CD4-positive, alpha-beta T cell (primary cell): ENCODE measurements around the gene SYNGAP1. TPM values are rescaled to one million over a fixed set of nuclear protein-coding genes. Genes with fewer than 3 reads are reported as not detected.
A peak's percentile ranks its signal among the peaks of the same experiment; 100 is the strongest.

Experiments used
- ATAC-seq: fragments of 200-7000 bp; cut with Tn5 transposase; one replicate; pipeline ENCODE4 v1.10.0; 2022; ENCODE audit warnings: mild to moderate bottlenecking; ENCODE audit not compliant: poor library complexity
- CTCF ChIA-PET: fragments of 350-600 bp; sonication (Branson Sonifier 250); formaldehyde crosslinking; loops from one replicate; lab custom pipeline; 2021; ENCODE audit warnings: antibody characterized with exemption, inconsistent platforms; lab: Charles Lee
- POLR2A ChIA-PET: fragments of 350-600 bp; sonication (Branson Sonifier 250); formaldehyde crosslinking; loops from one replicate; lab custom pipeline; 2021; ENCODE audit warnings: antibody characterized with exemption, inconsistent platforms; lab: Charles Lee
- DNase-seq, 14 experiments: peaks; one replicate each; pipeline ENCODE4 v3.0.0-alpha.2; 2013 to 2020; ENCODE audit warnings: mixed read lengths in 2 of 14
- H3K27ac ChIP-seq, 2 donors: one replicate each; pipeline versions ENCODE4 v1.5.1 to v1.7.0; 2013; ENCODE audit warnings: low read length in 2 of 2, low read depth in 1 of 2, mild to moderate bottlenecking in 1 of 2
- H3K27me3 ChIP-seq, 2 experiments: 1 replicate in 1 of 2; 2 replicates in 1 of 2; pipeline versions ENCODE4 v1.6.1 to v1.7.0; 2013; ENCODE audit warnings: low read length in 2 of 2, control low read depth in 1 of 2, mild to moderate bottlenecking in 1 of 2, moderate library complexity in 1 of 2; ENCODE audit not compliant: insufficient read depth in 2 of 2, control insufficient read depth in 1 of 2
- H3K36me3 ChIP-seq: one replicate; pipeline ENCODE4 v1.6.1; 2013; ENCODE audit warnings: low read length, control low read depth; ENCODE audit not compliant: insufficient read depth
- H3K4me1 ChIP-seq: one replicate; pipeline ENCODE4 v1.6.1; 2013; ENCODE audit warnings: low read length, control low read depth; ENCODE audit not compliant: insufficient read depth
- H3K4me3 ChIP-seq: one replicate; pipeline ENCODE4 v1.5.1; 2013; ENCODE audit warnings: mild to moderate bottlenecking, low read length, moderate library complexity
- H3K9me3 ChIP-seq, 2 experiments: 1 replicate in 1 of 2; 2 replicates in 1 of 2; pipeline versions ENCODE4 v1.6.1 to v1.7.0; 2013; ENCODE audit warnings: low read length in 2 of 2, mild to moderate bottlenecking in 2 of 2, control low read depth in 1 of 2, moderate library complexity in 1 of 2; ENCODE audit not compliant: control insufficient read depth in 1 of 2, insufficient read depth in 1 of 2
- H3K27ac Mint-ChIP-seq: one replicate; pipeline ENCODE4 v1.8.0; 2020; ENCODE audit warnings: mixed read lengths
- H3K27me3 Mint-ChIP-seq: one replicate; pipeline ENCODE4 v1.8.0; 2021; ENCODE audit warnings: mixed read lengths
- H3K36me3 Mint-ChIP-seq: one replicate; pipeline ENCODE4 v1.8.0; 2021; ENCODE audit warnings: low read depth, mixed read lengths
- H3K4me1 Mint-ChIP-seq: one replicate; pipeline ENCODE4 v1.8.0; 2021; ENCODE audit warnings: low read depth, mixed read lengths
- H3K4me3 Mint-ChIP-seq: one replicate; pipeline ENCODE4 v1.8.0; 2020; ENCODE audit warnings: mild to moderate bottlenecking, mixed read lengths
- H3K9me3 Mint-ChIP-seq: one replicate; pipeline ENCODE4 v1.8.0; 2020; ENCODE audit warnings: mixed read lengths
- intact Hi-C, 2 experiments: fragments of 100-400 bp; cut with DNase I in 1 of 2; cut with micrococcal nuclease in 1 of 2; formaldehyde crosslinking; loops; one replicate each; pipeline versions ENCODE4 v1.15.1 to v1.9.0; 2023 to 2025; cut with DNase I, micrococcal nuclease
- total RNA-seq, 174 experiments: library from RNA in 2 of 174; stranded (reverse) in 2 of 174; gene quantifications; one replicate each; pipeline ENCODE4 v1.2.3 and lab custom pipeline; 2021 to 2026
- TF ChIP-seq, protein P1 (sequence below): fragments of 200-600 bp; IDR thresholded peaks from one replicate; pipeline ENCODE4 v1.8.0; 2022; ENCODE audit warnings: antibody characterized with exemption, mild to moderate bottlenecking

SYNGAP1 gene
- total RNA-seq, 2 experiments from 2014 or later, result 62.4 to 63.8 TPM

- TF ChIP-seq, protein P1, sequence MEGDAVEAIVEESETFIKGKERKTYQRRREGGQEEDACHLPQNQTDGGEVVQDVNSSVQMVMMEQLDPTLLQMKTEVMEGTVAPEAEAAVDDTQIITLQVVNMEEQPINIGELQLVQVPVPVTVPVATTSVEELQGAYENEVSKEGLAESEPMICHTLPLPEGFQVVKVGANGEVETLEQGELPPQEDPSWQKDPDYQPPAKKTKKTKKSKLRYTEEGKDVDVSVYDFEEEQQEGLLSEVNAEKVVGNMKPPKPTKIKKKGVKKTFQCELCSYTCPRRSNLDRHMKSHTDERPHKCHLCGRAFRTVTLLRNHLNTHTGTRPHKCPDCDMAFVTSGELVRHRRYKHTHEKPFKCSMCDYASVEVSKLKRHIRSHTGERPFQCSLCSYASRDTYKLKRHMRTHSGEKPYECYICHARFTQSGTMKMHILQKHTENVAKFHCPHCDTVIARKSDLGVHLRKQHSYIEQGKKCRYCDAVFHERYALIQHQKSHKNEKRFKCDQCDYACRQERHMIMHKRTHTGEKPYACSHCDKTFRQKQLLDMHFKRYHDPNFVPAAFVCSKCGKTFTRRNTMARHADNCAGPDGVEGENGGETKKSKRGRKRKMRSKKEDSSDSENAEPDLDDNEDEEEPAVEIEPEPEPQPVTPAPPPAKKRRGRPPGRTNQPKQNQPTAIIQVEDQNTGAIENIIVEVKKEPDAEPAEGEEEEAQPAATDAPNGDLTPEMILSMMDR, result no peak
- Mint-ChIP-seq H3K4me1 (peaks cover 27% of the 10 kb centered on the region), H3K9me3 (no peaks in the 10 kb centered on the region), H3K4me3 (peak overlapping the region; percentile 63), H3K27ac (peak overlapping the region; percentile 63), H3K27me3 (no peaks in the 10 kb centered on the region), H3K36me3 (peaks cover 15% of the 10 kb centered on the region)
- peak in 2 of 14 experiments; percentile 48 to 56 for DNase-seq
- intact Hi-C loops, result loop anchor here in 1 of 2 experiments (5.0 kb wide), 1 partner anchor 130 kb away; the partner anchor contains the start of gene B3GALT4
- ChIA-PET CTCF (interaction anchor here (0.6 to 2.4 kb wide), 5 partner anchors 15 to 174 kb away, joined by 3 to 8 read pairs (median 3); partner anchors contain the start of gene KIFC1), POLR2A (interaction anchor here (0.6 kb wide), 1 partner anchor 9 kb away, joined by 3 read pairs; no protein-coding TSS in a partner anchor)
- no peak overlapping the region for H3K4me3 ChIP-seq
- no peak for ATAC-seq
- peaks cover 2% of the 10 kb centered on the region for H3K36me3 ChIP-seq
- no peaks in the 10 kb centered on the region for H3K9me3 ChIP-seq
- no peaks in the 10 kb centered on the region for H3K27me3 ChIP-seq
- H3K27ac ChIP-seq, result no peak overlapping the region
- peaks cover 39% of the 10 kb centered on the region for H3K4me1 ChIP-seq
These were observed 12.6 kb upstream of the SYNGAP1 start for GRCh38 chr6:33407132-33407718.

DNA sequence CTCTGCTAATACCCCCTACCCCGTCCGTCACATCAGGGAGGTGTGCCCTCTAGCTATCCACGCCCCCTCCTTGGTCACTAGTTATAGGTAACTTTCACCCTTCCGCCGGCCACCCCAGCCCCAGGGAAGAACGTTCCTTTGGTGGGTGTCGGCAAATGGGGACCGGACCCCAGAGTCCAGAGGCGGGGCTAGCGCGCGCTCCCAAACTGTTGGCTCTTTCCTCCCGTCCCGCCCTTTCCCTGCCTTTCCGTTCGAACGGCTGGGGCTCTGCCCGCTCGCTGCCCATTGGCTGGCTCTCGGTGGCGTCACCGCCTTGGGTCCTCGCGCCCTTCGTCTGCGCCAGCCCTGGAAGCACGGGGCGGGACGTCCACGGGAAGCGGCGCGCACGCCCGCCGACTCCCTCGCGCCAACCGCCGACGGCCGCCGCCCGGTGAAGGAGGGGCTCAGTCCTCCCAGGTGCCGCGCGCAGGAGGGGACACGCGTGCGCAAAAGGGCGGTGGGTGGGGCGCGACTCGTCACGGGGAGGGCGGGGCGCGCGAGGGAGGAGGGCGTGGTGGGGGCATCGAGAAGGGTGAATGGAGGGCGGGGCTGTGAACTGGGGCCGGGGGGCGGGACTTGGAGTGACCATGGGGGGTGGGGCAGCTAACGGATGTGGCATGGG is 9.7 kb upstream of the SYNGAP1 start:
- intact Hi-C loops, result loop anchor here (1.0 to 5.0 kb wide), 6 partner anchors 8 to 208 kb away; partner anchors contain the start of genes CUTA (in 1 of the 2), HSD17B8 (in 1 of the 2), KIFC1 (in 1 of the 2) and RXRB (in 1 of the 2)
- DNase-seq, result peak; percentile 92 to 99 (median 98)
- no peaks in the 10 kb centered on the region for H3K9me3 ChIP-seq
- Mint-ChIP-seq H3K9me3 (no peaks in the 10 kb centered on the region), H3K4me1 (peaks cover 57% of the 10 kb centered on the region), H3K4me3 (peak overlapping the region; percentile 95), H3K27ac (peak overlapping the region; percentile 98), H3K27me3 (no peaks in the 10 kb centered on the region), H3K36me3 (peaks cover 44% of the 10 kb centered on the region)
- TF ChIP-seq, protein P1, result no peak
- H3K27ac ChIP-seq, result peak overlapping the region; percentile 95 to 99
- H3K4me3 ChIP-seq, result peak overlapping the region; percentile 81
- no peaks in the 10 kb centered on the region for H3K27me3 ChIP-seq
- peaks cover 64% of the 10 kb centered on the region for H3K4me1 ChIP-seq
- POLR2A ChIA-PET, result interaction anchor here (0.5 to 2.8 kb wide), 17 partner anchors 9 to 438 kb away, joined by 3 to 19 read pairs (median 4); partner anchors contain the start of genes B3GALT4, BAK1, CUTA and RPS18
- CTCF ChIA-PET, result interaction anchor here (1.0 to 2.7 kb wide), 4 partner anchors 16 to 65 kb away, joined by 3 to 10 read pairs (median 5); no protein-coding TSS in a partner anchor
- H3K36me3 ChIP-seq, result peaks cover 32% of the 10 kb centered on the region
- ATAC-seq, result peak; percentile 71
